GM12878 (cell line): Measurements from ENCODE around the gene PTPMT1. TPM values are rescaled to one million over a fixed set of nuclear protein-coding genes. Genes with fewer than 3 reads are reported as not detected.
A peak's percentile ranks its signal among the peaks of the same experiment; 100 is the strongest.

Experiments
- ATAC-seq: fragments of 200-7000 bp; cut with Tn5 transposase; 3 replicates; pipeline ENCODE4 v1.9.1; 2020; ENCODE audit warnings: mild to moderate bottlenecking, moderate library complexity
- BruUV-seq: library from RNA; stranded (reverse); fragments of 400-500 nt; replicated peaks from 2 replicates; lab custom pipeline; 2021; lab: Mats Ljungman, UMichigan
- CTCF ChIA-PET: fragments of 300-600 bp; sonication (Branson Sonifier 250); formaldehyde crosslinking; extraction: SDS; loops from one replicate; lab custom pipeline; 2021; ENCODE audit warnings: inconsistent platforms; lab: Yijun Ruan, JAX
- POLR2A ChIA-PET: fragments of 350-600 bp; formaldehyde crosslinking; extraction: SDS; loops from one replicate; lab custom pipeline; 2021; ENCODE audit warnings: inconsistent platforms; lab: Charles Lee
- RAD21 ChIA-PET: fragments of 300-600 bp; sonication (Branson Sonifier 250); formaldehyde crosslinking; loops from one replicate; lab custom pipeline; 2023; ENCODE audit warnings: antibody characterized with exemption; ENCODE audit not compliant: unreplicated experiment; lab: Charles Lee
- SMC1A ChIA-PET: fragments of 300-600 bp; sonication (Branson Sonifier 250); formaldehyde crosslinking; loops from one replicate; lab custom pipeline; 2023; ENCODE audit not compliant: unreplicated experiment, uncharacterized antibody; lab: Charles Lee
- DNase-seq: peaks from one replicate; pipeline ENCODE4 v3.0.0-alpha.2; 2011; ENCODE audit warnings: low read depth, low spot score
- FAIRE-seq: peaks from 3 replicates; lab custom pipeline; 2011; peaks lifted over from hg19 to GRCh38; lab: Jason Lieb, UNC
- H2AFZ ChIP-seq: 2 replicates; pipeline ENCODE4 v1.6.0; 2011; ENCODE audit warnings: low read depth, low read length, control low read depth; ENCODE audit not compliant: control insufficient read depth
- H3K27ac ChIP-seq: 2 replicates; pipeline ENCODE4 v1.5.1; 2011; ENCODE audit warnings: control low read depth; ENCODE audit not compliant: control insufficient read depth, insufficient read depth
- H3K27me3 ChIP-seq, 2 experiments: replicated peaks in 1 of 2; 2 replicates each; pipeline versions ENCODE4 v1.6.0 to v1.6.1; 2011; ENCODE audit warnings: low read length in 1 of 2; ENCODE audit not compliant: control insufficient read depth in 2 of 2, insufficient read depth in 2 of 2
- H3K36me3 ChIP-seq, 2 experiments: 2 replicates each; pipeline ENCODE4 v1.5.1; 2011; ENCODE audit warnings: low read length in 1 of 2; ENCODE audit not compliant: control insufficient read depth in 2 of 2, insufficient read depth in 2 of 2
- H3K4me1 ChIP-seq: 2 replicates; pipeline ENCODE4 v1.6.1; 2011; ENCODE audit warnings: mild to moderate bottlenecking, low read length, moderate library complexity, mixed read lengths; ENCODE audit not compliant: control insufficient read depth, insufficient read depth
- H3K4me2 ChIP-seq: 2 replicates; pipeline ENCODE4 v1.6.0; 2011; ENCODE audit warnings: control low read depth; ENCODE audit not compliant: control insufficient read depth, insufficient read depth
- H3K4me3 ChIP-seq: fragments of 200-600 bp; sonication (generic); 2 replicates; pipeline ENCODE4 v1.5.1; 2016
- H3K79me2 ChIP-seq: 2 replicates; pipeline ENCODE4 v1.6.0; 2011; ENCODE audit warnings: low read length; ENCODE audit not compliant: control insufficient read depth, insufficient read depth
- H3K9ac ChIP-seq: 2 replicates; pipeline ENCODE4 v1.8.0; 2011; ENCODE audit warnings: low read length, control low read depth, mixed read lengths; ENCODE audit not compliant: control insufficient read depth, insufficient read depth
- H3K9me3 ChIP-seq: replicated peaks from 3 replicates; pipeline ENCODE4 v1.5.1; 2011; ENCODE audit warnings: mild to moderate bottlenecking, low read length; ENCODE audit not compliant: control insufficient read depth, insufficient read depth
- H4K20me1 ChIP-seq: 2 replicates; pipeline ENCODE4 v1.6.0; 2011; ENCODE audit not compliant: control insufficient read depth, insufficient read depth
- BRCA1 ChIP-seq: IDR thresholded peaks from 2 replicates; pipeline ENCODE4 v1.6.1; 2011; ENCODE audit warnings: low read depth, low read length, improper control_type of control experiment
- CBFB ChIP-seq: IDR thresholded peaks from 2 replicates; pipeline ENCODE4 v1.6.1; 2016; ENCODE audit warnings: antibody characterized with exemption, low read depth
- CTCF ChIP-seq, 3 experiments: IDR thresholded peaks in 2 of 3; conservative IDR thresholded peaks in 1 of 3; 2 replicates each; pipeline ENCODE4 v1.5.1; 2011; ENCODE audit warnings: low read depth in 3 of 3, low read length in 3 of 3, mild to moderate bottlenecking in 3 of 3, control low read depth in 2 of 3, moderate library complexity in 2 of 3, inconsistent platforms in 1 of 3, mixed read lengths in 1 of 3; ENCODE audit not compliant: control insufficient read depth in 2 of 3, insufficient read depth in 1 of 3; ENCODE audit errors: extremely low read depth in 1 of 3
- FOS ChIP-seq: IDR thresholded peaks from 3 replicates; pipeline ENCODE4 v1.6.1; 2011; ENCODE audit warnings: borderline replicate concordance; ENCODE audit not compliant: insufficient read length; ENCODE audit errors: extremely low read depth
- GATAD2B ChIP-seq: fragments of 450-650 bp; conservative IDR thresholded peaks from 2 replicates; pipeline ENCODE4 v1.6.1; 2017; ENCODE audit warnings: low read depth, mild to moderate bottlenecking, moderate library complexity
- MLLT1 ChIP-seq: fragments of 450-650 bp; IDR thresholded peaks from 2 replicates; pipeline ENCODE4 v1.6.1; 2016; ENCODE audit warnings: mild to moderate bottlenecking
- MYB ChIP-seq: fragments of 150-350 bp; IDR thresholded peaks from 2 replicates; pipeline ENCODE4 v1.6.1; 2014; ENCODE audit warnings: mild to moderate bottlenecking, low read depth, low read length, borderline replicate concordance
- RELB ChIP-seq: fragments of 450-650 bp; IDR thresholded peaks from 2 replicates; pipeline ENCODE4 v1.6.1; 2017; ENCODE audit warnings: low read depth, mild to moderate bottlenecking, moderate library complexity
- SMC3 ChIP-seq: IDR thresholded peaks from 2 replicates; pipeline ENCODE4 v1.6.1; 2011; ENCODE audit warnings: low read length, improper control_type of control experiment, borderline replicate concordance
- TCF12 ChIP-seq: IDR thresholded peaks from 2 replicates; pipeline ENCODE4 v1.6.1; 2011; ENCODE audit warnings: low read depth, mild to moderate bottlenecking, low read length
- ZSCAN29 ChIP-seq: fragments of 450-650 bp; IDR thresholded peaks from 2 replicates; pipeline ENCODE4 v1.6.1; 2017; ENCODE audit warnings: mild to moderate bottlenecking, moderate library complexity
- WGBS: methylation state at CpG from one replicate; pipeline ENCODE4 v1.1.6; 2016; ENCODE audit warnings: low lambda C conversion rate; ENCODE audit not compliant: insufficient replicate concordance, insufficient coverage; ENCODE audit errors: missing lambda C conversion rate; 5-methylcytosine and 5-hydroxymethylcytosine counted together
- in situ Hi-C: fragments of 300-500 bp; cut with MboI; formaldehyde crosslinking; loops from 9 replicates; pipeline ENCODE4 v1.14.3; 2018; ENCODE audit warnings: mixed read lengths
- intact Hi-C: fragments of 100-400 bp; cut with micrococcal nuclease; formaldehyde crosslinking; loops from one replicate; pipeline ENCODE4 v1.14.2; 2022; ENCODE audit not compliant: unreplicated experiment
- polyA plus RNA-seq, 11 experiments: library from polyadenylated mRNA; depleted of rRNA in 4 of 11; unstranded in 6 of 11; stranded (reverse) in 5 of 11; fragments of >200 nt; fragmentation: Nextera tagmentation in 4 of 11; fragmentation: Illumina TruSeq in 1 of 11; extraction: Ambion mirVana in 4 of 11; extraction: Trizol in 1 of 11; gene quantifications; 1 replicate in 1 of 11; 2 replicates in 10 of 11; pipeline versions ENCODE4 v1.2.1 to v1.2.3, GENCODE V29; 2011 to 2016; ENCODE audit warnings: inconsistent platforms in 2 of 11, missing spikeins in 2 of 11, low read depth in 1 of 11
- total RNA-seq, 4 experiments: library from RNA; depleted of rRNA in 3 of 4; stranded (reverse); fragments of >200 nt in 3 of 4; fragmentation: Illumina TruSeq in 1 of 4; extraction: Trizol in 1 of 4; gene quantifications; 2 replicates each; pipeline versions ENCODE4 v1.2.1 to v1.2.3, GENCODE V29; 2013 to 2021

PTPMT1 gene
- total and polyA plus RNA-seq, 10 of the 15 experiments (the other 5 are each of a cell fraction or from before 2014, with no cell fraction given): 12.0 to 116 (median 58.2) TPM

GRCh38 chr11:47595029-47595428 lies 29.6 kb downstream of the PTPMT1 start:
- RAD21 ChIA-PET: no interaction called here
- CTCF ChIA-PET: no interaction called here
- 37% methylated on average over 7 of the region's 7 CpGs for WGBS

More at GRCh38 chr11:47595029-47595428, 29.6 kb downstream of the PTPMT1 start:
- H3K27ac ChIP-seq: no peak overlapping the region
- POLR2A ChIA-PET: interaction anchor here (1.0 kb wide), 1 partner anchor 16 kb away, joined by 4 read pairs; no protein-coding TSS in a partner anchor
- H3K9me3 ChIP-seq: no peaks in the 10 kb centered on the region
- in situ Hi-C loops (no loop called here), intact Hi-C loops (no loop called here)
- no peak for FAIRE-seq
- no peaks in the 10 kb centered on the region for H4K20me1 ChIP-seq
- ATAC-seq: peak; percentile 28; the same call in 1 of the 3 replicates
- no peak overlapping the region for H2AFZ ChIP-seq
- H3K36me3 ChIP-seq: no peaks in the 10 kb centered on the region
- SMC1A ChIA-PET: interaction anchor here (1.5 kb wide), 1 partner anchor 9 kb away, joined by 4 read pairs; no protein-coding TSS in a partner anchor
- TF ChIP-seq TCF12 (no peak), SMC3 (no peak), BRCA1 (no peak), CTCF (IDR thresholded peaks at IDR 0.05 in 2 of 3, conservative IDR thresholded peaks at IDR 0.05 in 1 of 3; ENCODE audit: control insufficient read depth in 2 of 3, extremely low read depth in 1 of 3, insufficient read depth in 1 of 3, low read depth in 3 of 3, low read length in 3 of 3) (no peak), ZSCAN29 (no peak), MYB (no peak), MLLT1 (no peak), RELB (no peak), FOS (no peak), GATAD2B (no peak), CBFB (no peak)
- BruUV-seq: no TSS peak
- H3K4me3 ChIP-seq: no peak overlapping the region
- H3K9ac ChIP-seq: no peak overlapping the region
- DNase-seq: no peak
- no peak overlapping the region for H3K4me2 ChIP-seq
- peaks cover 7% of the 10 kb centered on the region for H3K4me1 ChIP-seq
- no peaks in the 10 kb centered on the region for H3K79me2 ChIP-seq
- H3K27me3 ChIP-seq: peaks cover 3 to 23% of the 10 kb centered on the region in 2 experiments
